OCI-LY3 (cell line): ENCODE data around the gene TMEM120A.

Source experiments
- H2AFZ ChIP-seq: fragments of 200-600, 300-600 bp; shearing (Covaris generic); 2 replicates; pipeline ENCODE4 v1.6.0; 2014; ENCODE audit warnings: antibody characterized with exemption, low read depth, low read length
- H3K27ac ChIP-seq: fragments of 200-600, 300-600 bp; sonication (generic); 2 replicates; pipeline ENCODE4 v1.5.1; 2014; ENCODE audit warnings: mild to moderate bottlenecking, low read length, moderate library complexity, mixed read lengths
- H3K27me3 ChIP-seq: fragments of 200-600, 300-600 bp; sonication (generic); 2 replicates; pipeline ENCODE4 v1.6.1; 2014; ENCODE audit warnings: low read depth, low read length, mixed read lengths
- H3K36me3 ChIP-seq: fragments of 200-600, 300-600 bp; sonication (generic); replicated peaks from 2 replicates; pipeline ENCODE3; 2014; ENCODE audit warnings: low read depth, low read length, mixed read lengths
- H3K4me1 ChIP-seq: fragments of 300-600, 200-600 bp; sonication (generic); 2 replicates; pipeline ENCODE4 v1.6.1; 2014; ENCODE audit warnings: low read length, mixed read lengths
- H3K4me2 ChIP-seq: fragments of 200-600, 300-600 bp; sonication (generic); 2 replicates; pipeline ENCODE4 v1.6.1; 2014; ENCODE audit warnings: low read length, mixed read lengths
- H3K4me3 ChIP-seq: fragments of 300-600, 200-600 bp; sonication (generic); 2 replicates; pipeline ENCODE4 v1.5.1; 2014; ENCODE audit warnings: antibody characterized with exemption, mild to moderate bottlenecking, low read length, moderate library complexity
- H3K79me2 ChIP-seq: fragments of 300-600, 200-600 bp; shearing (Covaris generic); 2 replicates; pipeline ENCODE4 v1.6.1; 2014; ENCODE audit warnings: mild to moderate bottlenecking, low read length, mixed read lengths
- H3K9ac ChIP-seq: fragments of 300-600, 200-600 bp; shearing (Covaris generic); 2 replicates; pipeline ENCODE4 v1.6.0; 2014; ENCODE audit warnings: mild to moderate bottlenecking, low read length, moderate library complexity
- H3K9me3 ChIP-seq: fragments of 200-600, 300-600 bp; shearing (Covaris generic); 2 replicates; pipeline ENCODE4 v1.6.1; 2014; ENCODE audit warnings: low read length, mixed read lengths; ENCODE audit not compliant: insufficient read depth
- H4K20me1 ChIP-seq: fragments of 200-600, 300-600 bp; sonication (generic); 2 replicates; pipeline ENCODE4 v1.6.1; 2016; ENCODE audit warnings: low read length, mixed read lengths; ENCODE audit not compliant: insufficient read depth
- CTCF ChIP-seq: fragments of 200-600, 300-600 bp; sonication (generic); IDR thresholded peaks from 2 replicates; pipeline ENCODE4 v1.5.1; 2014; ENCODE audit warnings: antibody characterized with exemption, low read length, low read depth
- EZH2phosphoT487 ChIP-seq: fragments of 200-600 bp; shearing (Covaris generic); IDR thresholded peaks from 2 replicates; pipeline ENCODE4 v1.6.1; 2018; ENCODE audit warnings: antibody characterized with exemption, mixed run types, low read depth

TMEM120A gene

GRCh38 chr7:75946207-75946855 lies 48.1 kb downstream of the TMEM120A start:
- Histone ChIP-seq H3K4me1 (no peaks in the 10 kb centered on the region), H3K4me3 (no peak overlapping the region), H3K79me2 (0 out of 2 replicates have a peak, but pooled peaks cover 5% of the 10 kb centered on the region), H3K9me3 (no peaks in the 10 kb centered on the region), H3K27me3 (no peaks in the 10 kb centered on the region), H4K20me1 (no peaks in the 10 kb centered on the region), H3K9ac (no peak overlapping the region), H2AFZ (no peak overlapping the region), H3K27ac (no peak overlapping the region), H3K4me2 (no peak overlapping the region), H3K36me3 (no peaks in the 10 kb centered on the region)
- no peak for TF ChIP-seq EZH2phosphoT487
- TF ChIP-seq CTCF: no peak

GRCh38 chr7:75945297-75946168 lies 48.9 kb downstream of the TMEM120A start:
- Histone ChIP-seq H3K27ac (no peak overlapping the region), H3K4me1 (no peaks in the 10 kb centered on the region), H3K4me3 (no peak overlapping the region), H3K36me3 (no peaks in the 10 kb centered on the region), H3K4me2 (no peak overlapping the region), H3K27me3 (no peaks in the 10 kb centered on the region), H2AFZ (no peak overlapping the region), H4K20me1 (no peaks in the 10 kb centered on the region), H3K79me2 (0 out of 2 replicates have a peak, but pooled peaks cover 5% of the 10 kb centered on the region), H3K9ac (no peak overlapping the region), H3K9me3 (no peaks in the 10 kb centered on the region)
- TF ChIP-seq CTCF: no peak
- TF ChIP-seq EZH2phosphoT487: no peak

- H3K79me2 ChIP-seq: no peaks in the 10 kb centered on the region
- no peak for TF ChIP-seq CTCF
- no peak for TF ChIP-seq EZH2phosphoT487
- H3K36me3 ChIP-seq: no peaks in the 10 kb centered on the region
- no peaks in the 10 kb centered on the region for H3K27me3 ChIP-seq
- no peak overlapping the region for H3K4me3 ChIP-seq
- no peaks in the 10 kb centered on the region for H3K4me1 ChIP-seq
- H4K20me1 ChIP-seq: no peaks in the 10 kb centered on the region
- H2AFZ ChIP-seq: no peak overlapping the region
- H3K4me2 ChIP-seq: no peak overlapping the region
- no peak overlapping the region for H3K27ac ChIP-seq
- no peaks in the 10 kb centered on the region for H3K9me3 ChIP-seq
- H3K9ac ChIP-seq: no peak overlapping the region
These were observed 49.9 kb downstream of the TMEM120A start for GRCh38 chr7:75944507-75944906.

GRCh38 chr7:75943864-75944263 lies 50.5 kb downstream of the TMEM120A start:
- Histone ChIP-seq H3K27me3 (no peaks in the 10 kb centered on the region), H3K36me3 (no peaks in the 10 kb centered on the region), H3K9ac (no peak overlapping the region), H3K4me3 (no peak overlapping the region), H3K27ac (no peak overlapping the region), H3K79me2 (no peaks in the 10 kb centered on the region), H4K20me1 (no peaks in the 10 kb centered on the region), H3K4me2 (no peak overlapping the region), H3K9me3 (no peaks in the 10 kb centered on the region), H2AFZ (no peak overlapping the region), H3K4me1 (no peaks in the 10 kb centered on the region)
- TF ChIP-seq EZH2phosphoT487 (no peak), CTCF (no peak)
